Esophagus muscularis mucosa (tissue), 4 donors: ENCODE measurements around the gene SMTN.

Experiments
- EP300 ChIP-seq: sonication (generic); formaldehyde crosslinking; IDR thresholded peaks from one replicate; pipeline ENCODE4 v1.6.1; 2017; ENCODE audit warnings: antibody characterized with exemption
- POLR2A ChIP-seq: fragments of 450-650 bp; IDR thresholded peaks from one replicate; pipeline ENCODE4 v1.6.1; 2017; ENCODE audit warnings: antibody characterized with exemption, moderate library complexity, mild to moderate bottlenecking, low read depth
- POLR2AphosphoS5 ChIP-seq, 2 donors: sonication (generic); formaldehyde crosslinking; IDR thresholded peaks; one replicate each; pipeline ENCODE4 v1.6.1; 2017; ENCODE audit warnings: antibody characterized with exemption in 2 of 2
- TF ChIP-seq, protein P1 (sequence below), 3 experiments: fragments of 200-600 bp in 2 of 3; fragments of 450-650 bp in 1 of 3; sonication (generic) in 2 of 3; IDR thresholded peaks; one replicate each; pipeline ENCODE4 v1.5.1; 2017 to 2019; ENCODE audit warnings: antibody characterized with exemption in 3 of 3, mild to moderate bottlenecking in 2 of 3, moderate library complexity in 1 of 3

DNA sequence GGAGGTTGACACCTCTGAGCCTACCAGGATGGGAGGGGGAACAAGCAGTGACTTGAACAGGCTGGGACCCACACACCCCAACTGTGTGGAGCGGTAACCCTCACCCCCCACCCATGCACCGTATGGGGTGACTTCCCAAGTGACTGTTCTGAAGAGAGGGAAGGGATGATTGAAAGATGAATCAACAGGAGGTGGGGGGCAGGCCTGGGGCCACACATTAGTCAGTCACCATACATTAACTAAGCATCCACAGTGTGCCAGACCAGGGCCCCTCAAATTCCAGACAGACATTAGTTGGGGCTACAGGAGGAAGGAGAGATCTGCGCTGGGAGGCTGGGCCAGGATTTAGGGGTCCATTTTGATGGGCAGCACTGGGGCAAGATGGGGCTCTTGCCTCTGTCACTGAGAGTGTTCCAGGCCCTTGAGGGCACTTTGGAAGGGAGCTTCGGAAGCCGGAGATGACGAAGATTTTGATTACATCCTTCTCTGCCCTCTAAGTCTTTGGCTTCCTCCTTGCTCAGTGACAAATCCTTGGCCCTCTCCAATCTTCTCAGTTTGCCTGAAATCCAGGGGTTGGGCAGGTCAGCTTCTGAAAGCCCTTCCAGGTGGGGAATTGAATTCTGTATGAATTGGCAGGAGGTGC is 966 bp downstream of the SMTN start:
- TF ChIP-seq, protein P1, sequence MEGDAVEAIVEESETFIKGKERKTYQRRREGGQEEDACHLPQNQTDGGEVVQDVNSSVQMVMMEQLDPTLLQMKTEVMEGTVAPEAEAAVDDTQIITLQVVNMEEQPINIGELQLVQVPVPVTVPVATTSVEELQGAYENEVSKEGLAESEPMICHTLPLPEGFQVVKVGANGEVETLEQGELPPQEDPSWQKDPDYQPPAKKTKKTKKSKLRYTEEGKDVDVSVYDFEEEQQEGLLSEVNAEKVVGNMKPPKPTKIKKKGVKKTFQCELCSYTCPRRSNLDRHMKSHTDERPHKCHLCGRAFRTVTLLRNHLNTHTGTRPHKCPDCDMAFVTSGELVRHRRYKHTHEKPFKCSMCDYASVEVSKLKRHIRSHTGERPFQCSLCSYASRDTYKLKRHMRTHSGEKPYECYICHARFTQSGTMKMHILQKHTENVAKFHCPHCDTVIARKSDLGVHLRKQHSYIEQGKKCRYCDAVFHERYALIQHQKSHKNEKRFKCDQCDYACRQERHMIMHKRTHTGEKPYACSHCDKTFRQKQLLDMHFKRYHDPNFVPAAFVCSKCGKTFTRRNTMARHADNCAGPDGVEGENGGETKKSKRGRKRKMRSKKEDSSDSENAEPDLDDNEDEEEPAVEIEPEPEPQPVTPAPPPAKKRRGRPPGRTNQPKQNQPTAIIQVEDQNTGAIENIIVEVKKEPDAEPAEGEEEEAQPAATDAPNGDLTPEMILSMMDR (IDR thresholded peaks at IDR 0.05) = no peak
- TF ChIP-seq POLR2AphosphoS5 (IDR thresholded peaks at IDR 0.05) (no peak), EP300 (no peak), POLR2A (no peak)
